K562 (cell line): ENCODE data around the gene DARS2.

Experiments
- CBX8 ChIP-seq: fragments of 200-600 bp; sonication (generic); IDR thresholded peaks from 2 replicates; pipeline ENCODE4 v1.6.1; 2012; ENCODE audit warnings: borderline replicate concordance, mixed run types, low read depth, mild to moderate bottlenecking, moderate library complexity, mixed read lengths, low read length, control low read depth, inconsistent platforms; ENCODE audit not compliant: poor library complexity, severe bottlenecking; ENCODE audit errors: extremely low read depth
- SP2 ChIP-seq: IDR thresholded peaks from 2 replicates; pipeline ENCODE4 v1.6.1; 2011; ENCODE audit warnings: mild to moderate bottlenecking, low read depth, low read length, moderate library complexity; ENCODE audit not compliant: poor library complexity, severe bottlenecking; ENCODE audit errors: extremely low read depth

- TF ChIP-seq CBX8 (no peak), SP2 (no peak)
Observed at GRCh38 chr1:173856903-173857302, 32.4 kb downstream of the DARS2 start.
